H9 (cell line): ENCODE data around the gene CHKB. TPM values are rescaled to one million over a fixed set of nuclear protein-coding genes. Genes with fewer than 3 reads are reported as not detected.

Experiments used
- DNase-seq: peaks from one replicate; pipeline ENCODE4 v3.0.0-alpha.2; 2017
- H2AFZ ChIP-seq: one replicate; pipeline ENCODE4 v1.6.1; 2013; ENCODE audit warnings: mild to moderate bottlenecking, low read length, control low read depth, moderate library complexity
- H2AK5ac ChIP-seq: 2 replicates; pipeline ENCODE4 v1.6.1; 2013; ENCODE audit warnings: low read length, control low read depth, mixed read lengths; ENCODE audit not compliant: insufficient read length
- H2BK120ac ChIP-seq: one replicate; pipeline ENCODE4 v1.6.1; 2013; ENCODE audit warnings: low read depth, mild to moderate bottlenecking, low read length, control low read depth, inconsistent platforms; ENCODE audit not compliant: poor library complexity, severe bottlenecking
- H2BK12ac ChIP-seq: 2 replicates; pipeline ENCODE4 v1.6.1; 2013; ENCODE audit warnings: low read length, control low read depth, mixed read lengths, low read depth; ENCODE audit not compliant: insufficient read length
- H2BK15ac ChIP-seq: 2 replicates; pipeline ENCODE4 v1.6.1; 2013; ENCODE audit warnings: low read depth, low read length, control low read depth
- H2BK20ac ChIP-seq: one replicate; pipeline ENCODE4 v1.6.1; 2013; ENCODE audit warnings: low read depth, mild to moderate bottlenecking, low read length, control low read depth, inconsistent platforms; ENCODE audit not compliant: poor library complexity, severe bottlenecking
- H2BK5ac ChIP-seq: 2 replicates; pipeline ENCODE4 v1.6.1; 2013; ENCODE audit warnings: low read length, control low read depth, mixed read lengths; ENCODE audit not compliant: insufficient read length
- H3K14ac ChIP-seq: 2 replicates; pipeline ENCODE4 v1.6.1; 2013; ENCODE audit warnings: low read length, control low read depth; ENCODE audit not compliant: insufficient read depth
- H3K18ac ChIP-seq: 2 replicates; pipeline ENCODE4 v1.6.1; 2013; ENCODE audit warnings: low read depth, mild to moderate bottlenecking, mixed read lengths, low read length, control low read depth; ENCODE audit not compliant: insufficient read length
- H3K23ac ChIP-seq: 2 replicates; pipeline ENCODE4 v1.6.1; 2013; ENCODE audit warnings: low read length, control low read depth, mixed read lengths, low read depth; ENCODE audit not compliant: insufficient read length
- H3K23me2 ChIP-seq: 2 replicates; pipeline ENCODE4 v1.6.1; 2013; ENCODE audit warnings: low read depth, mild to moderate bottlenecking, mixed read lengths, low read length, control low read depth; ENCODE audit not compliant: insufficient read length, poor library complexity, severe bottlenecking
- H3K27ac ChIP-seq: 2 replicates; pipeline ENCODE4 v1.5.1; 2013; ENCODE audit warnings: low read length, control low read depth, mixed read lengths, low read depth; ENCODE audit not compliant: insufficient read length
- H3K27me3 ChIP-seq: 2 replicates; pipeline ENCODE4 v1.6.1; 2013; ENCODE audit warnings: low read length, control low read depth, inconsistent platforms; ENCODE audit not compliant: insufficient read depth
- H3K4ac ChIP-seq: 2 replicates; pipeline ENCODE4 v1.6.1; 2013; ENCODE audit warnings: low read depth, mild to moderate bottlenecking, control low read depth, inconsistent platforms, low read length, moderate library complexity
- H3K4me1 ChIP-seq: 2 replicates; pipeline ENCODE4 v1.6.1; 2013; ENCODE audit warnings: low read length, control low read depth, inconsistent platforms; ENCODE audit not compliant: insufficient read depth
- H3K4me2 ChIP-seq: 2 replicates; pipeline ENCODE4 v1.6.1; 2013; ENCODE audit warnings: low read length, control low read depth, mixed read lengths; ENCODE audit not compliant: insufficient read length, insufficient read depth
- H3K56ac ChIP-seq: 2 replicates; pipeline ENCODE4 v1.6.1; 2013; ENCODE audit warnings: low read depth, mild to moderate bottlenecking, mixed read lengths, low read length, control low read depth; ENCODE audit not compliant: insufficient read length
- H3K79me1 ChIP-seq: 2 replicates; pipeline ENCODE4 v1.6.1; 2013; ENCODE audit warnings: low read depth, mild to moderate bottlenecking, moderate library complexity, low read length, control low read depth, inconsistent platforms; ENCODE audit not compliant: insufficient read depth, poor library complexity, severe bottlenecking
- H3K79me2 ChIP-seq: 2 replicates; pipeline ENCODE4 v1.6.1; 2013; ENCODE audit warnings: low read length, control low read depth, inconsistent platforms; ENCODE audit not compliant: insufficient read depth
- H3K9ac ChIP-seq: 2 replicates; pipeline ENCODE4 v1.6.1; 2013; ENCODE audit warnings: low read length, control low read depth, mixed read lengths; ENCODE audit not compliant: insufficient read length; ENCODE audit errors: extremely low read depth
- H3K9me3 ChIP-seq: one replicate; pipeline ENCODE4 v1.6.1; 2013; ENCODE audit warnings: low read depth, low read length, inconsistent platforms; ENCODE audit not compliant: control insufficient read depth
- H3T11ph ChIP-seq: one replicate; pipeline ENCODE4 v1.6.1; 2013; ENCODE audit warnings: mild to moderate bottlenecking, low read length, control low read depth, inconsistent platforms
- H4K20me1 ChIP-seq: one replicate; pipeline ENCODE4 v1.6.1; 2013; ENCODE audit not compliant: control insufficient read depth, insufficient read length, insufficient read depth
- H4K5ac ChIP-seq: 2 replicates; pipeline ENCODE4 v1.6.1; 2013; ENCODE audit warnings: low read depth, mild to moderate bottlenecking, mixed read lengths, low read length, control low read depth; ENCODE audit not compliant: insufficient read length
- H4K8ac ChIP-seq: replicated peaks from 2 replicates; pipeline ENCODE4 v1.6.1; 2013; ENCODE audit warnings: low read length, control low read depth, mixed read lengths, low read depth; ENCODE audit not compliant: insufficient read length
- H4K91ac ChIP-seq: 2 replicates; pipeline ENCODE4 v1.6.1; 2013; ENCODE audit warnings: low read depth, mild to moderate bottlenecking, moderate library complexity, mixed read lengths, low read length, control low read depth; ENCODE audit not compliant: insufficient read length
- H3K27ac Mint-ChIP-seq, 3 experiments: 2 replicates in 2 of 3; 3 replicates in 1 of 3; pipeline ENCODE4 v1.8.0; 2020 to 2021; ENCODE audit warnings: mixed read lengths in 3 of 3, mild to moderate bottlenecking in 1 of 3, moderate library complexity in 1 of 3
- H3K27me3 Mint-ChIP-seq: 2 replicates; pipeline ENCODE4 v1.8.0; 2021; ENCODE audit warnings: low read depth, mild to moderate bottlenecking, moderate library complexity, mixed read lengths
- H3K36me3 Mint-ChIP-seq, 3 experiments: 2 replicates in 2 of 3; 3 replicates in 1 of 3; pipeline ENCODE4 v1.8.0; 2020 to 2021; ENCODE audit warnings: low read depth in 3 of 3, mixed read lengths in 3 of 3; ENCODE audit not compliant: insufficient read depth in 1 of 3
- H3K4me1 Mint-ChIP-seq, 2 experiments: 2 replicates each; pipeline ENCODE4 v1.8.0; 2020; ENCODE audit warnings: mixed read lengths in 2 of 2
- H3K4me3 Mint-ChIP-seq, 2 experiments: 2 replicates in 1 of 2; 3 replicates in 1 of 2; pipeline ENCODE4 v1.8.0; 2020 to 2021; ENCODE audit warnings: mild to moderate bottlenecking in 2 of 2, mixed read lengths in 2 of 2, moderate library complexity in 1 of 2
- H3K9me3 Mint-ChIP-seq, 2 experiments: 2 replicates in 1 of 2; 3 replicates in 1 of 2; pipeline ENCODE4 v1.8.0; 2020; ENCODE audit warnings: mild to moderate bottlenecking in 2 of 2, mixed read lengths in 2 of 2, moderate library complexity in 1 of 2
- CTCF ChIP-seq: fragments of 200-600 bp; sonication (generic); conservative IDR thresholded peaks from 3 replicates; pipeline ENCODE4 v1.8.0; 2021; ENCODE audit warnings: antibody characterized with exemption, mild to moderate bottlenecking
- WGBS: extraction: QIAGEN DNeasy Blood & Tissue Kit; methylation state at CpG from one replicate; pipeline ENCODE4 v1.1.7; 2013; ENCODE audit warnings: missing lambda C conversion rate, low lambda C conversion rate, mixed read lengths; ENCODE audit not compliant: insufficient read length; ENCODE audit errors: extremely low coverage; 5-methylcytosine and 5-hydroxymethylcytosine counted together
- total RNA-seq: library from RNA; stranded (reverse); gene quantifications from 2 replicates; pipeline ENCODE4 v1.2.1, GENCODE V29; 2021

The CHKB gene
- total RNA-seq, 1 experiment from 2014 or later = 64.9 TPM

- WGBS = 100% methylated on average over 2 of the region's 13 CpGs
- Histone ChIP-seq H2BK15ac (no peak overlapping the region), H4K20me1 (no peaks in the 10 kb centered on the region), H2BK20ac (no peak overlapping the region), H4K5ac (no peak overlapping the region), H2AFZ (no peak overlapping the region), H3K27ac (no peak overlapping the region), H3K4me1 (no peaks in the 10 kb centered on the region), H3K79me1 (no peaks in the 10 kb centered on the region), H3K23ac (no peak overlapping the region), H3T11ph (no peak overlapping the region), H3K9ac (no peak overlapping the region), H3K4ac (no peak overlapping the region), H3K79me2 (no peaks in the 10 kb centered on the region), H3K9me3 (no peaks in the 10 kb centered on the region), H2BK120ac (no peak overlapping the region), H3K27me3 (no peaks in the 10 kb centered on the region; the same call in 1 of the 2 replicates), H4K8ac (no peak overlapping the region), H2BK5ac (no peak overlapping the region), H4K91ac (no peak overlapping the region), H2AK5ac (no peak overlapping the region), H3K18ac (no peak overlapping the region), H2BK12ac (no peak overlapping the region), H3K14ac (no peak overlapping the region), H3K4me2 (no peak overlapping the region), H3K56ac (no peak overlapping the region), H3K23me2 (peaks cover 2% of the 10 kb centered on the region)
- H3K9me3 Mint-ChIP-seq = no peaks in the 10 kb centered on the region; a peak in 1 of 5 replicates
- H3K36me3 Mint-ChIP-seq = no peaks in the 10 kb centered on the region
- no peak overlapping the region; a peak in 1 of 5 replicates for H3K4me3 Mint-ChIP-seq
- peaks cover 64% of the 10 kb centered on the region for H3K27me3 Mint-ChIP-seq
- no peak for TF ChIP-seq CTCF
- no peak overlapping the region for H3K27ac Mint-ChIP-seq
- H3K4me1 Mint-ChIP-seq = peaks cover 6 to 9% of the 10 kb centered on the region in 2 experiments
- no peak for DNase-seq
Measured at GRCh38 chr22:50537765-50538164, 44.9 kb downstream of the CHKB start.
